Activated CD4-positive, alpha-beta T cell treated with anti-CD3 and anti-CD28 coated beads for 4 hours (primary cell): ENCODE data around the gene PPFIA1.

ENCODE experiments used
- DNase-seq, 2 donors: peaks; one replicate each; pipeline ENCODE4 v3.0.0-alpha.2; 2020

Gene PPFIA1

DNA sequence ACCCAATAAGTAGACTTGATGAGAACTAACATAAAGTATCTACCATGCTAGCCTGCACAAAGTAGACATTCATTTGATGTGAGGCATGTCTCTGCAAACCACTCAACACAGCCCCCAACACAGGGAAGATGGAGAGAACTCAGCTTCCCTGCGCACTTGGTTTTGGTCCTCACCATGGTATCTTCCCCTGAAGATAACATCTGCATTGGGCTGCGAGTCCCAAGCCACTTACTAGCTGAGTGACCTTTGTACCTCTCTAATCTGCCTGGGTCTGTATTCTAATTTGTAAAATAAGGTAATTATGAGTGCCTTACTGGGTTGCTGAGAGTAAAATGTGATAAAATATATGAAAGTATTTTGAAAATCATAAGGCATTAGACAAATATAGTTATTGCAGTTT is 30.7 kb downstream of the PPFIA1 start:
- no peak for DNase-seq

DNA sequence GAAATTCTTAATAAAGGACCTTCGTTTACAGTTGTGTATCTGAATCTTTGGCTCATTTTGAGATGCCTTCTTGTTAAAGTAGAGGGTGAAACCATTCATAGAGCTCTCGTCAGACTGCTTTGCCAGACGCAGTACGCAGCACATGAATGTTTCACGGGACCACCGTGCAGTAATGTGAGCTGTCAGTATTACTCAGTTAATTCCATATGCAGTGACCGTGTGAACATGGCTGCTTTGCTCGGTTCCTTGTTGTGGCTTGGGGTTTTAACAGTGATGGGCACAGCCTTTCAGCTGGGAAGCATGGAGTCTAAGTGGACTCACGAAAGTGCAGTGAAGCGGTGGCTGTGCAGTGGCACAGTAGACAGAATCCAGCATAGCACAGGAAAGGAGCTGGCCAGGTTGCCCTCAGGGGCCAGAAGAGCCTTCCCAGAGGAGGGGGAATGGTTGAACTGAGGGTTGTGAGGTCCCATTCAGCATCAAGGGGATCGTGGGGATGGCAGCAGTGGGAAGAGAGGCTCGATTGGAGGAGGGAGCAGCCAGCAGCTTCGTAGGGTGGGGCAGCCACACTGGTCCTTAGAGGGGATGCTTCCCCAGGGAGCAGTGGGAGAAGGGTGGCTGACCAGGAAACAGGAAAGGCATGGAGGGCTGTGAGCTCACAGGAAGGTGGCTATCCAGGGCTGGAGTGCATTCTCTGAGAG is 31.4 kb downstream of the PPFIA1 start:
- no peak for DNase-seq

DNA sequence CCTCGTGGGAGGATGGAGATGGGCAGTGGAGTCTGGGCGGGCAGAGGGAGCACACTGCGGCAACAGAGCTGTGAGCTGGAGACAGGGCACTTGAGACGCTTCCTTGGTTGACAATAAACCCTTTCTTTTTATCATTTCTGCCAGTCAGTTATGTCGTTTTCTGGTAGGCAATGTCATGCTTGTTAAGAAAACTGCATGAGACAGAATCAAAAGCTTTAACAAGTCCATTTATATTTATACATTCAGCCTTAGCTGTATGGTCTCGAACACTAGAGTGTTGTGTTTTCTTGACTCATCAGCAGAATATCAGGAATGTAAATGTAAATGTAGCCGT is 31.9 kb downstream of the PPFIA1 start:
- no peak for DNase-seq

DNA sequence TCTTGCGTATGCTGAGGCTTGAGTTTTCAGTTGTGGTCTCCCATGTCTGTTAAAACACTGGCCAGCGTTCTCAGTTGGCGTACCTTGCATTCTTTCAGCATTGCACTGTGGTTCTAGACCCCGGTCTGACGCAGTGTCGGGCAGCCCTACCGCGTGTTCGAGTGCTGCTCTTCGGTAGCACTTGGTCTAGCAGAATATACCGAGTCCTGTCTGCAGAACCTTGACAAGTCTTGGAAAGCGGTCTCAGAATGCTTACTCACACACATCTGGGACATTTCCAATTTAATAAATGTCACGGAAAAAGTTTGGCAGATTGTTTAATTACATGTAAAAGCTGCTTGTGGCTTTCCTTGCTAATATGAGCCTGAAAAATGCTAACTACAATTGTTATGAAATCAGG is 32.6 kb downstream of the PPFIA1 start:
- no peak for DNase-seq

DNA sequence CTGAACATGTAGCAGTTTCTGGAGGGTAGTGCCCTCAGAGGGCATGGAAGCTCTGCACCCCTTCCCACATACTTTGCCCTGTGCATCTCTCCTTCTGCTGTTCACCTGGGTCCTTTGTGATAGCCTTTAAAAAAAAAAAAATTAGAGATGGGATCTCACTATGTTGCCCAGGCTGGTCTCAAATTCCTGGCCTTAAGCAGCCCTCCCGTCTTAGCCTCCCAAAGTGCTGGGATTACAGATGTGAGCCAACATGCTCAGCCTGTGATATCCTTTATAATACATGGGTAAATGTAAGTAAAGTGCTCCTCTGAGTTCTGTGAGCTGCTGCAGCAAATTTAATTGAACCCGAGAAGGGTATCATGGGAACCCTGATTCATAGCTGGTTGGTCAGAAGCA is 33.7 kb downstream of the PPFIA1 start:
- no peak for DNase-seq

DNA sequence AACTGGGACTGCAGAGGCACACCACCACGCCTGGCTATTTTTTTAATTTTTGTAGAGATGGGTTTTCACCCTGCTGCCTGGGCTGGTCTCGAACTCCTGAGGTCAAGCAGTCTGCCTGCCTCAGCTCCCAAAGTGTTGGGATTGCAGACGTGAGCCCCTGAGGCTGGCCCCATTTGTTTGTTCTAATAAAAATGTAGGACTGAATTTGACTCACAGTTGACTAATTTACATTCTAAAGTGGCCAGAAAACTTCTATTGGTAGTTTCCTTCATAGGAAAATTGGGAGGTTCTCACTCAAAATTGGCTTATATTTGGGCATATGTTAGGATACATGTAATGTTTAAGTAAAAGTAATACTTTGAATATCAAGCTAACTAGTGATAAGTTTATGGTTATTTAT is 35.0 kb downstream of the PPFIA1 start:
- no peak for DNase-seq

DNA sequence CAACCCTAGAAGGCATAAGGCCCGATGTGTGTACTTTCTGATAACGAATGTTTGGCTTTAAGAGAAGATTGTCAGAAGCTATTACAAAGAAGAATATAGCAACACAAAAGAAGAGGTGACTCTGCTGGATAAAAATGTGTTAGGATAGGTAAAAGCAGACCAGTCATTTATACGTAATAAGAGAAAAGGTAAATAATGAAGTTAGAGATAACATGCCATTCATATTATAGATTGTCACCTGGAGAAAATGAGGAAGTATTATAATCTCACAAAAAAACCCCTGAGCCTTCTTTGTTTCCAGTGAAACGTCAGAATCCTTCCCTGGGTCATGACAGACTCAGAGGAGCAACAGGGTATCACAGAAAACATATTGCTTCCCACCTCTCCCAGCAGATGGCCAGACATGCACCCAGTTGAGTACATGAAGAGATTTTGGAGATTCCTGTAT is 36.1 kb downstream of the PPFIA1 start:
- DNase-seq: no peak

DNA sequence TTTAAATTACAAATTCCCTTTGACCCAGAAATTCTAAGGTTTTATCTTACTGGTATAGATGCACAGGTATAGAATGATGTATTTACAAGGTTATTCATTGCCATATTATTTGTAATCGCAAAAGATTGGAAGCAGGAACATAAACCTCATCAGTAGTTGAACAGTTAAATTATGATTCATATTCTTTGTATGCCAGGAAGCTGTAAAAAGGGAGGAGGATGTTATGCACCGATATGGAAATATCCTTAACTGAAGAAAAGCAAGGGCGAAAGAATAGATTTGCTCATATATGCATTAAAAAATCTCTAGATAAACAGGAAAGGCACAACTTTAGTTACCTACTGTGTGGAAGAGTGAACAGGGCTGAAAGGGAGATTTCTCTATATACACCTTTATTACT is 36.7 kb downstream of the PPFIA1 start:
- no peak for DNase-seq

DNA sequence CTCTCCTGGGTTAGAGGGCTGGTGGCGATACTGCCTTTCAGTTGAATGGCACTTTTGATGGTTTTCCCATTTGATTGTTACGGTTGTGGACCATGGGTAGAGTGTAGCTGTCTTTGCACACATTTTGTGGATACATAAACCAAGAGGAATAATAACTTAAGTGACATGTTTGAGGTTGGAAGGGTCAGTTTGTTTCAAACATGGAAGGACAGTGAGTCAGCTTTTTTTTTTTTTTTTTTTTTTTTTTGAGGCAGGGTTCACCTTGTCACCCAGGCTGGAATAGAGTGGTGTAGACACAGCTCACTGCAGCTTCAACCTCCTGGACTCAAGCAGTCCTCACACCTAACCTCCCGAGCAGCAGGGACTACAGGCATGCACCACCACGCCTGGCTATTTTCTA is 41.1 kb downstream of the PPFIA1 start:
- no peak for DNase-seq

DNA sequence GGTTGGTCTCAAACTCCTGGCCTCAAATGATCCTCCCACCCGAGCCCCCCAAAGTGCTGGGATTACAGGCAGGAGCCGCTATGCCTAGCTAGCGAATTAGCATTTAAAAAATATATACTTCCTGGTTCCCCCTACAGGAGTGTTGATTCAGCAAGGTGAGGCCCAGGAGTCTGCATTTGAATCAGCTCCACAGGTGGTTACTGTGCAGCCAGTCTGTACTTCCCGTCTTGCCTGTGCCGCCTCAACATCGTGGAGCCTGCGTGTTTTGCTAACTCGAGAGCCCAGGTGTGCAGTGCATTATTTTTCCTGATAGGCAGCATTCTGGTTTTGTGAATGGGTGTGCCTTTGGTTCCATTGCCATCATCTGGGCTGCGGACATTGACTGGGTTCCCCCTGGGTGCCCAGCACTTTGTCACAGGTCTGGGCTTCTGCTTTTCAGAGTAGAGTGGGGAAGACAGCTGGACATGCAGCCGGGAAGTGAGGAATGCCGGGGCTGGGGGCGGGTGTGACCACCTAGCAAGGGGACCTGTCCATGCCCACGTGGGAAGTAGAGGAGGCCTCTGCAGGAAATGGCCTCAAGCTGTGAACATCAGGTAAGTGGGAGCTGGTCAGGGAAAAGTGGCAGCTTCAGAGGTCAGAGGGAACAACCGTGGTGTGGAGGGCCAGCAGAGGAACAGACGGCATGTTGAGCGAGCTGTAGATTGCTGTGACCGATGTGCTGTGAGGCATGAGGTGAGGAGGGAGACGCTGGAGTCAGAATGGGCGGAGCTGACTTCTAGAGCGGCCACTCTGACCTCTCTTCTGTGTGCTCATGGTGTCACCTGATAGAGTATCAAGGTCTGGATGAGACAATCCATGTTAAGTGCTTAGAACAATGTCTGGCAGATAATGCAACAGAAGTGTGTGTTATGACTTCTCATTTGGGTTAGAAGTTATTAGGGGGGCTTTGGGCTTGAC is 42.2 kb downstream of the PPFIA1 start:
- no peak for DNase-seq

DNA sequence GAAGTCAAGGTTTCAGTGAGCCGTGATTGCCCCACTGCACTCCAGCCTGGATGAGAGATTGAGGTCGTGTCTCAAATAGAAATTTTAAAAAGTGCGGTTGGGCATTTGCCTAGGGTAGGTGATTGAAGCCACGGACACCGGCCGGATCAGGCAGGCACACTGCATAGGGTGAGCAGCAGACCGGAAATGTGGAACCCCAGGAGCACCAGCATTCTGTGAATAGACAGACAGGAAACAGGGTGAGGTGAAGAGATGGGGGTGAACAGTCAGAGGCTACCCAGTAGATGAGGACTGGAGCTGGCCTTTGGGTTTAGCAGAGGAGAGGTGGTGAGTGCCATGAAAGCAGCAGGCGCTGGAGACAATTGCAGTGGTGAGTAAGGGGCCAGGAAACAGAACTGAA is 43.5 kb downstream of the PPFIA1 start:
- no peak for DNase-seq

DNA sequence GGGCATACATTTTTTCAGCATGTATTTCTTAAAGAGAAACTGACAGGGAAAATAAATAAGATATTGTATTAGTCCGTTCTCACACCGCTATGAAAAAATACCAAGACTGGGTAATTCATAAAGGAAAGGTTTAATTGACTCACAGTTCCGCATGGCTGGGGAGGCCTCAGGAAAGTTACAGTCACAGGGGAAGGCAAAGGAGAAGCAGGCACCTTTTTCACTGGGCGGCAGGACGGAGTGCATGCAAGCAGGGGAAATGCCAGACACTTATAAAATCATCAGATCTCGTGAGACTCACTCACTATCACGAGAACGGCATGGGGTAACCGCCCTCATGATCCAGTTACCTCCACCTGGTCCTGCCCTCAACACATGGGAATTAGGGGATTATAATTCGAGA is 44.2 kb downstream of the PPFIA1 start:
- no peak for DNase-seq

DNA sequence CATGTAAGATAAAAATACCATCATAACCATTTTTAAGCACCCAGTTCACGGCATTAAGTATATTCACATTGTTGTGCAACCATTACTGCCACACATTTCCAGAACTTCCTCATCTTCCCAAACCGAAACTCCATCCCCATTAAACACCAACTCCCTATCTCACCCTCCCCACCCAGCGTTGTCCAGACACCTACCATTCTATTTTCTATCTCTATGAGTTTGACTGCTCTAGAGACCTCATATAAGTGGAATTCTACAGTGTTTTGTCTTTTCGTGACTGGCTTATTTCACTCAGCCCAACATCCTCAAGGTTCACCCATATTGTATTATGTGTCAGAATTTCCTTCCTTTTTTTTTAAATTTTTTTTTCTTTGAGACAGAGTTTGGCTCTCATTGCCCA is 45.2 kb downstream of the PPFIA1 start:
- DNase-seq: no peak

DNA sequence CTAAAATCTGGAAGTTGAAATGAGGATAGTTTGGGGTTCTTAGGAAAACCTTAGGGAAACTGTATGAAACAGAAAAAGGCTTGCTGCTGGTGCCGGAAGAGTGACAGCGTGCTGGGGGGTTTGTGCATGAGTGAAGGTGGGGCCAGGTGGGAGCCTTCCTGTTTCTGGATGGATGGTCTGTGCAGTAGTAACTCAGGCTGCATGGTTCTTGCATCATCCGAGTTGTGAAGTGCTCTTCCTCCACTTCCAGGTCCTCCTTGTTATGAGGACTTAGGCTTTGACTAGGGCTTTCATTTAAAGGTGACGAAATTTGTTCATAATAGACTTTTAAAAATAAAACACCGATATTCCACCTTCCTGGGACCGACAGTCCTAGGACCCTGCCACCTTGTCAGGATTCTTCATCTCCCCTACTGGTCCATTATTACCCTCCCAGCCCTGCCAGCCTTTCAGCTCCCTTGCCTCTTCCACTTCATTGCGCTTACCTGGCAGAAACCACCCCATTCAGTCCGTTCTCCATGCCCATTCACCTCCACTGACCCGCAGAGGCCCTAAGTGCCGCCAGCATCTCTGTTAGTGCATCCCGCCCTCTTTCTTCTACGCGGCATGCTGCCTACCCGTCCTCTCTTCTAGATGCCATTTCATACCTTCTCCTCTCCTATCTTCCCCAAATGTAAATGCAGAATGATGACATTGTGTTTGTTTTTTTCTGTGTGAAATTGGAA is 47.3 kb downstream of the PPFIA1 start:
- no peak for DNase-seq

DNA sequence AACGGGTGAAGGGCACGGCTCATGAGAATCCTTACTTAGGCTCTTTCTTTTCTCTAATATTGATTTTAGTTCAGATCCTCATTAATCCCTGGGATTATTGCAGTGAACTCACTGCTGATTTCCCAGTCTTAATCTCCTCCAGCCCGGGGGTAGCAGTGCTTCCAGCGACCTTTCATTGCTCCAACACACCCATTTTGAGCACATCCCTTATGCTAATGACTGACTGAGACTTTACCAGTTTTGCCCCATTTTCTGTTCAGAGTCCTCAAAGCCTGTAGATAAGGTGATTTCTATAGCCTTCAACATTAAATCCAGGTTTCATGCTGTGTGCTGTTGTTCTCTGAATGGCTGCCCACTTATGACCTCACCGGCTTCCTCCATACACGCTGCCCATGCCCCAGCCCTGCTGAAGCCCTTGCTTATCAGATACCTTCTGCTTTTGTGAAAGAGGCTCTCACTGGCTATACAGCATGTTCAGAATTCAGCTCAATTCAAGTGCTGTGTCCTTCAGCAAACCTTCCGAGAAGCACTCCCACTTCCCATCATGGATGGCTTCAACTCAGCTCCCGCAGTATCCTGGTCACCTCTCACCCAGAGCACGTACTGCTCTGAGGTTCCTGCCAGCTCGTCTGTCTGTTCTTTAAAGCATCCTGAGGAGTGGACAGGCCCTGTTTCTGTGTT is 49.0 kb downstream of the PPFIA1 start:
- DNase-seq: no peak

DNA sequence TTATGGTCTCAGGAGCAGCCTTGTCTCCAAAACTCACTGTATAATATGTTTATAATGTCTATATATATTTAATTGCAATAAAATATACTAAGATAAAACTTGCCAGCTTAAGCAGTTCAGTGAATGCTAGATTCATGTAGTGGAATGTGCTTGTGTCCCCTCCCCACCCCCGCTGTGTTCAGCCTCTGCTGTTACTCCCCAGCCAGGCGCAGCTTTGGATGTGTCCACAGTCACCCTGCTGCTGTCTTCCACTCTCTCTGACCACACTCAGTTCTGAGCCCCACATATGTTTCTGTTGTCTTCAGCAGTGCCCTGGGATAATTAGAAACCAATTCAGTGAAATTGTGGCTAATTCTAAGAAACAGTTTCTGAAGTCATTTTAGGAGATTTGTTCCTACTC is 52.2 kb downstream of the PPFIA1 start:
- DNase-seq: no peak

DNA sequence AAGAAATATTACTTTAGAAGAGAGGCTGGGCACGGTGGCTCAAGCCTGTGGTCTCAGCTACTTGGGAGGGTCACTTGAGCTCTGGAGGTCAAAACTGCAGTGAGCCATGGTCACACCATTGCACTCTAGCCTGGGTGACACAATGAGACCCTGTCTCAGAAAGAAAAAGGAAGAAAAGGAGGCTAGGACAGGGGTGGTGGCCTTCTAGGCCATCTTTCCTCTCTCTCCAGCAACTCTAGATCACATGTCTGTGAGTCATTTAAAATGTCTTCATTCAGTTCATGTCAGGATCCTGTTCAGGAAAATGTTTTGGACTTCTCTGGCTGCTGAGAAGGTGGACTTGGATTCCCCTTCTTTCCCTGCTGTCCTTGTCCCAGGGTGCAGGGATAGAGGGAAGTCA is 53.3 kb downstream of the PPFIA1 start:
- no peak for DNase-seq

DNA sequence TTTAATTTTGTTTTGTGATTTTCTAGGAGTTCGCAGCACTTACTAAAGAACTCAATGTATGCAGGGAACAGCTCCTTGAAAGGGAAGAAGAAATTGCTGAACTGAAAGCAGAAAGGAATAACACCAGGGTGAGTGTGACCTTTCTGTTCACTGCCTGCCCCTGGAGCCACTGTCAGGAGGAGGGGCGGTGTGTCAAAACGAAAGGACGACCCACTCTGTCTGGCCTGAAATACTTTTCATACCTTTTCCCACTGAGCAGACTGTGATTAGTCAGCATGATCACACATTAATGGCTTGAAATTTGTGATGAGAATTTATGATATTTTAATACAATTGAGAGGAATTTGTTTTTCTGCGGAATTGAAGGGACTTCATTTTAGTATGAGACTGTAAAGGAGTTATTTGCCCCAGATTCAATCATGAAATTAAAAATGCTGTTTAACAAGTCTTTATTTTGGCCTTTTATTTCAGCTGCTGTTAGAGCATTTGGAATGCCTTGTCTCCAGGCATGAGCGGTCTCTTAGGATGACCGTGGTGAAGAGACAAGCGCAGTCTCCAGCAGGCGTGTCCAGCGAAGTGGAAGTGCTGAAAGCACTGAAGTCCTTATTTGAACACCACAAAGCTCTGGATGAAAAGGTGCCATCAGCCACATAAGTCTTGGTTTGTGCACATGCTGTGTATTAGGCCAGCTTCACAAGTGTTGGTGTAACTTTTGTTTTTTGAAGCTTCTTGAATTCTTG is 54.1 kb downstream of the PPFIA1 start:
- DNase-seq: no peak

DNA sequence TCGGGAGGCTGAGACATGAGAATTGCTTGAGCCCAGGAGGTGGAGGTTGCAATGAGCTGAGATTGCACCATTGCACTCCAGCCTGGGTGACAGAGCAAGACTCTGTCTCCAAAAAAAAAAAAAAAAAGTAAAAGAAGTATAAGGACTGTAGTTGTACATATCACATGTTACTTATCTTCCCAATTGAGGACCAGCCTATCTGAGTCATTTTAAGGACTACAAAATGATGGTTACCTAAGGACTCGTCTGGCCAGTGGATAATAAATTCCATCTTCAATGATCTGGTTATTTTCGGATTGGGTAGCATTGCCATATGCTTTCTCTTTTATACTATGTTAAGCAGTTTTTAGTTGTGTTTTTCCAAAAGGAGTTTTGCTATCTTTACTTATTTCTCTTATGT is 55.3 kb downstream of the PPFIA1 start:
- DNase-seq: no peak

DNA sequence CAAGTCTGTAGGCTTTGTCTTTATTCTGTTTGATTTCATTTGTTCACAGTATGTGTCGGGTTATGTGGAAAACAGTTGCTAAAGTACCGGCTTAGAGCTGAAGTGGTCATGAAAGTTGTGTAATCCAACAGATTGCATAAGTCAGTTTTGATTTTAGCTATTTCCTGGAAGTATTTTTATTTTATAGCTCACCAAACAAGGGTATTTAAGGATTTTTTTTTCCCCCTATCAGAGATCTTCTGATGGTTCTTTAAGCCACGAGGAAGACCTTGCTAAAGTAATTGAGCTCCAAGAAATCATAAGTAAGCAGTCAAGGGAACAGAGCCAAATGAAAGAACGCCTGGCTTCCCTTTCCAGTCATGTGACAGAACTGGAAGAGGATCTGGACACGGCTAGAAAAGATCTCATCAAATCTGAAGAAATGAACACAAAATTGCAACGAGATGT is 55.9 kb downstream of the PPFIA1 start:
- DNase-seq: no peak

DNA sequence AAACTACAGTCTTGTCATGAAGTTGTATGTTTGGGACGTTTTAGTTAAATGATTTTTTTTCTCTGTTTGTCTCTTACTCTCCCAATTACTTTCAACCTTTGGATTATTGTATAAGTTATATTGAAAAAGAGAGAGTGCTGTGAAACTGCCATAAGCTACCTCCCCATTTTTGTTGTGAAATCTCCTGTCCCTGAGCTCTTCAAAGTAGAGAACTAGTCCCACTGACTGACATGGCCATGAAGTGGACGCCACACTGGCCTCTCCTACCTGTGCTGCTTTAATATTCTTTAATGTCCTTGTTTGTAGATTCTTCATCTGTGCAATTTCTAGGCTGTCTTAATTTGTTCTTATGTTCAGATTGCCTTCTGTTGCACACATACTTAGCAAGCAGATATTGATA is 56.3 kb downstream of the PPFIA1 start:
- DNase-seq: no peak

DNA sequence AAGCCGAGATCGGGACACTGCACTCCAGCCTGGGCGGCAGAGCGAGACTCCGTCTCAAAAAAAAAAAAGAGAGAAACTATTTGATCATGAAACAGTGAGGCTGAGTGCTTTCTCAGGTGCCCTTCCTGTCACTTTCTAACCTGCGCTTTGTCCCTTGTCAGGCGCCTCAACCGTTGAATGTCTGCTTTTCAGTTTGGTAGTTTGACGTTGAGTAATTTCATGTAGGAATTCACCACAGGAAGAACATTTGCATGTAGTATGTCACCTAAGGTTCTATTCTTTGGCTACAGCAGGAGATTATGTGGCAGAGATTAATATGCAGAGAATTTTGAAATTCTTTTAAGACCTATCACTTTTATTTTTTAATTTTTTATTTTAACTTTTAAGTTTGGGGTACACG is 57.2 kb downstream of the PPFIA1 start:
- no peak for DNase-seq
